DND-41 (cell line): ENCODE measurements around the gene CRYGC.

Source experiments
- CTCF ChIP-seq: IDR thresholded peaks from 2 replicates; pipeline ENCODE4 v1.5.1; 2012; ENCODE audit warnings: borderline replicate concordance, low read length, moderate library complexity, mild to moderate bottlenecking; ENCODE audit not compliant: poor library complexity, severe bottlenecking; ENCODE audit errors: extremely low read depth
- EZH2 ChIP-seq: IDR thresholded peaks from 3 replicates; pipeline ENCODE4 v1.6.1; 2012; ENCODE audit warnings: borderline replicate concordance, low read depth, mild to moderate bottlenecking, moderate library complexity, low read length, inconsistent platforms; ENCODE audit not compliant: severe bottlenecking

- no peak for TF ChIP-seq CTCF
- no peak for TF ChIP-seq EZH2
Observed at GRCh38 chr2:208179028-208179609, 49.5 kb upstream of the CRYGC start.
